Nephron progenitor cell (in vitro differentiated cells): Measurements from ENCODE around the gene APOL1.
A peak's percentile ranks its signal among the peaks of the same experiment; 100 is the strongest.
"Not testable (repeated sequence)": the region's sequence is repeated elsewhere in the genome, so short reads cannot be mapped to it uniquely, and the experiment has no call there.

Experiments
- DNase-seq: peaks from one replicate; pipeline ENCODE4 v3.0.0; 2021
- H3K27ac Mint-ChIP-seq: 2 replicates; pipeline ENCODE4 v1.8.0; 2021; ENCODE audit warnings: mild to moderate bottlenecking, moderate library complexity, mixed read lengths
- H3K27me3 Mint-ChIP-seq: 2 replicates; pipeline ENCODE4 v1.8.0; 2021; ENCODE audit warnings: mild to moderate bottlenecking, low read depth, mixed read lengths; ENCODE audit not compliant: poor library complexity
- H3K36me3 Mint-ChIP-seq: 2 replicates; pipeline ENCODE4 v1.8.0; 2021; ENCODE audit warnings: low read depth, mixed read lengths
- H3K4me1 Mint-ChIP-seq: 2 replicates; pipeline ENCODE4 v1.8.0; 2021; ENCODE audit warnings: mixed read lengths
- H3K4me3 Mint-ChIP-seq: 2 replicates; pipeline ENCODE4 v1.8.0; 2021; ENCODE audit warnings: mild to moderate bottlenecking, moderate library complexity, mixed read lengths
- H3K9me3 Mint-ChIP-seq: 2 replicates; pipeline ENCODE4 v1.8.0; 2021; ENCODE audit warnings: mild to moderate bottlenecking, moderate library complexity, mixed read lengths
- TF ChIP-seq, protein P1 (sequence below): fragments of 200-600 bp; sonication (generic); IDR thresholded peaks from 2 replicates; pipeline ENCODE4 v1.5.0; 2021; ENCODE audit warnings: antibody characterized with exemption

Gene APOL1

GRCh38 chr22:36258701-36259614 is 6.0 kb downstream of the APOL1 start:
- H3K27me3 Mint-ChIP-seq = peaks cover 19% of the 10 kb centered on the region
- peak; percentile 52 for DNase-seq
- TF ChIP-seq, protein P1, sequence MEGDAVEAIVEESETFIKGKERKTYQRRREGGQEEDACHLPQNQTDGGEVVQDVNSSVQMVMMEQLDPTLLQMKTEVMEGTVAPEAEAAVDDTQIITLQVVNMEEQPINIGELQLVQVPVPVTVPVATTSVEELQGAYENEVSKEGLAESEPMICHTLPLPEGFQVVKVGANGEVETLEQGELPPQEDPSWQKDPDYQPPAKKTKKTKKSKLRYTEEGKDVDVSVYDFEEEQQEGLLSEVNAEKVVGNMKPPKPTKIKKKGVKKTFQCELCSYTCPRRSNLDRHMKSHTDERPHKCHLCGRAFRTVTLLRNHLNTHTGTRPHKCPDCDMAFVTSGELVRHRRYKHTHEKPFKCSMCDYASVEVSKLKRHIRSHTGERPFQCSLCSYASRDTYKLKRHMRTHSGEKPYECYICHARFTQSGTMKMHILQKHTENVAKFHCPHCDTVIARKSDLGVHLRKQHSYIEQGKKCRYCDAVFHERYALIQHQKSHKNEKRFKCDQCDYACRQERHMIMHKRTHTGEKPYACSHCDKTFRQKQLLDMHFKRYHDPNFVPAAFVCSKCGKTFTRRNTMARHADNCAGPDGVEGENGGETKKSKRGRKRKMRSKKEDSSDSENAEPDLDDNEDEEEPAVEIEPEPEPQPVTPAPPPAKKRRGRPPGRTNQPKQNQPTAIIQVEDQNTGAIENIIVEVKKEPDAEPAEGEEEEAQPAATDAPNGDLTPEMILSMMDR = no peak
- H3K27ac Mint-ChIP-seq = peak overlapping the region; percentile 84
- H3K36me3 Mint-ChIP-seq = no peaks in the 10 kb centered on the region
- H3K4me1 Mint-ChIP-seq = peaks cover 49% of the 10 kb centered on the region
- no peaks in the 10 kb centered on the region for H3K9me3 Mint-ChIP-seq
- peak overlapping the region; percentile 60 for H3K4me3 Mint-ChIP-seq

DNA sequence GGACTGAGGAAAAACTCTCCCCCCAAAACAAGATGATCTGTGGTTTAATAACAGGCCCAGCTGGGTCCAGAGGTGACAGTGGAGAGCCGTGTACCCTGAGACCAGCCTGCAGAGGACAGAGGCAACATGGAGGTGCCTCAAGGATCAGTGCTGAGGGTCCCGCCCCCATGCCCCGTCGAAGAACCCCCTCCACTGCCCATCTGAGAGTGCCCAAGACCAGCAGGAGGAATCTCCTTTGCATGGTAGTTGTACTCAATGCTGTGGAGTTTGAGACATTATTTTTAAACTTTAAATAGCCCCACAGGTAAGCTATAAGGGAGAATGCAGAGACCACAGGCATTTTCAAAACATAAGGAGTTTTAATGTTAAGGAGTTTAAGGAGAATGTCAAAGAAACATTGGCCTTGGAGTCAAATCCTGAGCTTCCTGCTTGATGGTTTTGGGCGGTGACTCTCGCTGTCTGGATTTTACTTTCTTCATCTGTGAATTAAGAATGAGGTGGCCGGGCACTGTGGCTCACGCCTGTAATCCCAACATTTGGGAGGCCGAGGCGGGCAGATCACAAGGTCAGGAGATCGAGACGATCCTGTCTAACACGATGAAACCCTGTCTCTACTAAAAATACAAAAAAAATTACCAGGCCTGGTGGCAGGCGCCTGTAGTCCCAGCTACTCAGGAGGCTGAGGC is 6.8 kb downstream of the APOL1 start:
- DNase-seq = no peak
- peaks cover 51% of the 10 kb centered on the region for H3K4me1 Mint-ChIP-seq
- H3K9me3 Mint-ChIP-seq = no peaks in the 10 kb centered on the region
- H3K27ac Mint-ChIP-seq = peak overlapping the region; percentile 84
- TF ChIP-seq, protein P1 = no peak
- H3K27me3 Mint-ChIP-seq = peaks cover 21% of the 10 kb centered on the region
- no peaks in the 10 kb centered on the region for H3K36me3 Mint-ChIP-seq
- peak overlapping the region; percentile 60 for H3K4me3 Mint-ChIP-seq

- DNase-seq, H3K4me3 Mint-ChIP-seq, H3K36me3 Mint-ChIP-seq, H3K9me3 Mint-ChIP-seq, H3K27ac Mint-ChIP-seq: not testable (repeated sequence)
- Mint-ChIP-seq H3K4me1 (peaks cover 48% of the 10 kb centered on the region), H3K27me3 (peaks cover 21% of the 10 kb centered on the region)
These were observed 8.7 kb downstream of the APOL1 start for GRCh38 chr22:36261675-36262074.

DNA sequence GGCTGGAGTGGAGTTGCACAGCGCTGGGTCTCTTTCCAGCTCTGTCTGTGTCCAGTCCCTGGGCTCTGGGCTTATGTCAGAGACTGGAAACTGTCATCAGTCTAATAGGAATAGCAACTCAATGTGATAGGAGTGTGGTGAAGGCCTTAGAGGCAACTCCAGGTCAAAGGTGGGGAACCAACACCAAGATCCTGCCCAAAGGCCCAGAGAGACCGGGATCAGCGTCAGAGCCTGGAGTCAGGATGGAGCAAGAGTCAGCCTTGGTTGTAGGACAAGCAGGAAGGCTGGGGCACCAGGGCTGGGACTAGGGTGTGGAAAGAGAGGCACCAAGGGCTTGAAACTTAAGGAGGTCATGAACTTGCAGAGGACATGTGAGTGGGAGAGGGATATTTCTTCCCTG is 9.4 kb downstream of the APOL1 start:
- not testable (repeated sequence) for H3K36me3 Mint-ChIP-seq, H3K9me3 Mint-ChIP-seq, H3K4me3 Mint-ChIP-seq, DNase-seq
- Mint-ChIP-seq H3K4me1 (peaks cover 48% of the 10 kb centered on the region), H3K27ac (peak overlapping the region; percentile 16), H3K27me3 (peaks cover 16% of the 10 kb centered on the region)

- not testable (repeated sequence) for H3K9me3 Mint-ChIP-seq, H3K27ac Mint-ChIP-seq, H3K36me3 Mint-ChIP-seq, H3K4me3 Mint-ChIP-seq, DNase-seq
- Mint-ChIP-seq H3K27me3 (peaks cover 17% of the 10 kb centered on the region), H3K4me1 (peaks cover 43% of the 10 kb centered on the region)
These were observed 10.3 kb downstream of the APOL1 start for GRCh38 chr22:36263216-36263673.

DNA sequence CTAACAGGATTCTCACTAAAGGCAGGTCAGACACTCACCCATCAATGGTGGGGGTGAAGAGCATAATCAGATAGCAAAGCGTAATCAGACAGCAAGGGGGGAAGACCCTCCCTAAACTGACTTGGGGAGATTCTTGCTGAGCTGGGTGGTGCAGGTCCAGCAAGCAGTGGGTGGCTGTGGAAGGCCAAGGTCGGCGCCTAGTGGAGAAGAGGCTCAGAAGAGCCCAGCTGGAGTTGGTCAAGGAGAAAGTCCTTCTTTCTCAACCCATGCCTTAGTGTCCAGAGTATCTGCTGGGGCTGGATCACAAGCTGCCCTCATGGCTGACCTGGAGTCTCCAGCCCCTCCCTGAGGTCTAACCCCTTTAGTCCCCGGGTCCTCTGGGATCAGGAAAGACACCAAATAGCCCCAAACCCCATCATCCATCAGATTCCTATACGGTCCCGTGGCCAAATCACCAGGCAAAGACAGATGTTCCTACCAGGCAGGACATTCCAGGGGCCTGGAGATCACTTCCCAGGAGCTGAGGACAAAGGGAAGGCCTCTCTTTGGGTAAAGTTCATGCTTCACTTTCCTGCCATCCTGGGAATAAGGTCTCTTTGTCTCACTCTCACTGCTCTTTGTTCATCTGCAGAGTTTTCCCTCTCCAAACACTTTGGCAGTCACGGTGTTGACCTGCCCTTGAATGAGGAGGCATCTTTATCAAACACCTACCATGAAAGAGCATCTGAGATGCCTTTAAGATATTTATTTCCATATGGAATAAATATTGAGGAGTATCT is 11.1 kb downstream of the APOL1 start:
- Mint-ChIP-seq H3K27me3 (peaks cover 18% of the 10 kb centered on the region), H3K4me1 (peaks cover 35% of the 10 kb centered on the region), H3K27ac (peak overlapping the region; percentile 54)
- H3K9me3 Mint-ChIP-seq, H3K36me3 Mint-ChIP-seq, DNase-seq, H3K4me3 Mint-ChIP-seq: not testable (repeated sequence)

GRCh38 chr22:36267058-36267457 is 14.1 kb downstream of the APOL1 start:
- Mint-ChIP-seq H3K27ac (no peak overlapping the region), H3K4me3 (no peak overlapping the region), H3K9me3 (peaks cover 9% of the 10 kb centered on the region), H3K36me3 (peaks cover 8% of the 10 kb centered on the region), H3K4me1 (peaks cover 25% of the 10 kb centered on the region), H3K27me3 (peaks cover 22% of the 10 kb centered on the region)
- DNase-seq = no peak
- TF ChIP-seq, protein P1 = no peak
